C4-2B (cell line): ENCODE results near the gene MAGI2.

Source experiments
- H3K27ac ChIP-seq: fragments of 450-650 bp; 2 replicates; pipeline ENCODE4 v1.5.1; 2017
- ZFX ChIP-seq: fragments of 450-650 bp; IDR thresholded peaks from 2 replicates; pipeline ENCODE4 v1.6.1; 2017
- TF ChIP-seq, protein P1 (sequence below): fragments of 450-650 bp; conservative IDR thresholded peaks from 2 replicates; pipeline ENCODE4 v1.5.1; 2017; ENCODE audit warnings: mild to moderate bottlenecking

The MAGI2 gene

GRCh38 chr7:78959477-78959876 lies 494.0 kb downstream of the MAGI2 start:
- no peak overlapping the region for H3K27ac ChIP-seq
- TF ChIP-seq ZFX: no peak
- TF ChIP-seq, protein P1, sequence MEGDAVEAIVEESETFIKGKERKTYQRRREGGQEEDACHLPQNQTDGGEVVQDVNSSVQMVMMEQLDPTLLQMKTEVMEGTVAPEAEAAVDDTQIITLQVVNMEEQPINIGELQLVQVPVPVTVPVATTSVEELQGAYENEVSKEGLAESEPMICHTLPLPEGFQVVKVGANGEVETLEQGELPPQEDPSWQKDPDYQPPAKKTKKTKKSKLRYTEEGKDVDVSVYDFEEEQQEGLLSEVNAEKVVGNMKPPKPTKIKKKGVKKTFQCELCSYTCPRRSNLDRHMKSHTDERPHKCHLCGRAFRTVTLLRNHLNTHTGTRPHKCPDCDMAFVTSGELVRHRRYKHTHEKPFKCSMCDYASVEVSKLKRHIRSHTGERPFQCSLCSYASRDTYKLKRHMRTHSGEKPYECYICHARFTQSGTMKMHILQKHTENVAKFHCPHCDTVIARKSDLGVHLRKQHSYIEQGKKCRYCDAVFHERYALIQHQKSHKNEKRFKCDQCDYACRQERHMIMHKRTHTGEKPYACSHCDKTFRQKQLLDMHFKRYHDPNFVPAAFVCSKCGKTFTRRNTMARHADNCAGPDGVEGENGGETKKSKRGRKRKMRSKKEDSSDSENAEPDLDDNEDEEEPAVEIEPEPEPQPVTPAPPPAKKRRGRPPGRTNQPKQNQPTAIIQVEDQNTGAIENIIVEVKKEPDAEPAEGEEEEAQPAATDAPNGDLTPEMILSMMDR: no peak

DNA sequence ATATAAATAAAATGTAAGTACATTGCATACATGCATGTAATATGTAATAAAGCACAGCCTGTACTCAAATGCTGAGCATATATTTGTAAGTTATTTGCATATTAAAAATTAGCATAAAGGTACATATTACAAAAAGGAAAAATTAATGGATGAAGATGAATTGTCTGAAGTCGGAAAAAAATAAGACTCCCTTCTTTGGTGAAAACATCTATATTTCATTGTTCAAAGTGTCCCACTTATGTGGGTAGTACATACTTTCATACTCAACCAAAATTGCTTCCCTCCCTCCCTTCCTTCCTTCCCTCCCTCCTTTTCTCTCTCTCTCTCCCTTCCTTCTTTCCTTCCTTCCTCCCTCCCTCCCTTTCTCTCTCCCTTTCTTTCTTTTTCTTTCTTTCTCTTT lies 498.1 kb downstream of the MAGI2 start:
- H3K27ac ChIP-seq: no peak overlapping the region
- TF ChIP-seq, protein P1: no peak
- TF ChIP-seq ZFX: no peak

DNA sequence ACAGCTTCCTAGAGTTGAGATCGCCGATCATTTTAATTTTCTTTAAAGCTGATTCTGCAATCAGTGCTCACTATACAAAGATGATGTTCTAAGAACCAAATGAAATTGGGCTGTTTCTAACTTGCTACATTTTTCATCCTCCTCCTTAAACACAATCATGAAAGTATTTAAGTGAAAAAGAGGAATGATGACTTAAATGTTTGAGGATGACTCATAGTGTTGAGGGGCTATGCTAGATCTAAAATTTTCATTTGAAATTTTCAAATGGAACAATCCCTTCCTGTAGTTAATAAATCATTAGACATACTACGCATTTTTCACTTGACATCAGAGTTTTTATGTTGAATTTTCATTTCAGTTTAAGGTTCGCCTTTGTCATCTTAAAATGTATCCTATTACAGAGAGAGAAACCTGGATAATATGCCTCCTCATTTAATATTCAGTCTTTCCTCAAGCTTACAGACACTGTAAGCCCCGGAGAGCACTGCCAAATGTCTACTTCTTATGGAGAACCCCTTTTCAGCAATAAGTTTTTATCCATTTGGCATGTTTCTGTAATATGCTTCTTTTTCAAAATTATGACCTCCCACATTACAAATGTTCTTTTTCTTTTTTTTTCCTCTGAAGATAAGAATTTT lies 499.6 kb downstream of the MAGI2 start:
- no peak for TF ChIP-seq ZFX
- TF ChIP-seq, protein P1: no peak
- no peak overlapping the region for H3K27ac ChIP-seq

- no peak overlapping the region for H3K27ac ChIP-seq
- TF ChIP-seq, protein P1: no peak
- TF ChIP-seq ZFX: no peak
These were observed 500.4 kb downstream of the MAGI2 start for GRCh38 chr7:78953090-78953489.

DNA sequence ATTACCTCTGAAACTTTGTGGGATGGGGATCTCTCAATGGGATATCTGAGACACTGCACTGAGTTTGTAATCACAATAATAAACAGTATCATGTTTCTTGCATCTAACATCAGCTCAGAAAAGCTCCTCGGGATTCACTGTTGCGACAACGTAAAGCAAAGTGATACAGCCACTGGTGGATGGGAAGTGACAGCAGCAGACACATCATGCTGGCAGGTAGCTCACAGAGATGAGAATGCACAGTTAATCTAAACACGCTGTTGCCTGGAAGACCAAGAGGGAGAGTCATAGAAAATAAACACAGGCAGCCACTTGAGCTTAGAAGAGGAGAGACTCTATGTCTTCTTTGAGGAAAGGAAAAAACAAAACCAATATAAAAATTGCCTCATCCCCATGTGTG lies 513.8 kb downstream of the MAGI2 start:
- no peak overlapping the region for H3K27ac ChIP-seq
- TF ChIP-seq ZFX: no peak
- TF ChIP-seq, protein P1: no peak

DNA sequence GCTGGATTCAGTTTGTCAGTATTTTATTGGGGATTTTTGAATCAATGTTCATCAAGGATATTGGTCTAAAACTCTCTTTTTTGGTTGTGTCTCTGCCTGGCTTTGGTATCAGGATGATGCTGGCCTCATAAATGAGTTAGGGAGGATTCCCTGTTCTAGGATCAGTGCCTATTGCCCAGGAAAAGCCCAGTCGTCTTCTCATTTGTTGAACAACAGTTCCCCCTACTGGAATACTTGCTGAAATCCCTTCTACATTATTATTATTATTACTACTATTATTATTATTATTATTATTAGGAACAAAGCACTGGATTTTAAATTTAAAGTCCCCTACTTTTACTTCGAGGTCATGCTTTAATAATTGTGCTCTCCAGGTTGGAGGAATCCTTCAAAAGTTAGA lies 528.9 kb downstream of the MAGI2 start:
- no peak for TF ChIP-seq ZFX
- TF ChIP-seq, protein P1: peak; percentile 28
- H3K27ac ChIP-seq: no peak overlapping the region

DNA sequence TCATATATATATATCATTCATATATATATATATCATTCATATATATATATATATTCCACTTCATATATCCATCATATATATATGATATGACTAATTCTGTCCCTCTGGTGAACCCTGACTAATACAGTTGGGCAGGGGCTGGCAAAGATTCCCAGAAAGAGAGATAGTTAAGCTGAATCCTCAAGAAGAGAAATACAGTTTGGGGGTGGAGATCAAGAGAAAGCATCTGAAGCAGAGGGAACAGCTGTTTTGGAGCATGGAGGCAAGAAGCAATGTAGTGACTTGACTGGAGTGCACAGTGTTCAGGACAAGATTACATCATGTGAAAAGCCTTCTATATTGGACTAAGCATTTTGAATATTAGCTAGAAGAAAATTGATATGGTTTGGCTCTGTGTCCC lies 540.7 kb downstream of the MAGI2 start:
- TF ChIP-seq, protein P1: no peak
- no peak for TF ChIP-seq ZFX
- no peak overlapping the region for H3K27ac ChIP-seq
